RWPE2 (cell line): ENCODE results near the gene PEAR1.

ENCODE experiments used
- ATAC-seq: fragments of 200-7000 bp; cut with Tn5 transposase; 3 replicates; pipeline ENCODE4 v1.9.1; 2021; ENCODE audit warnings: low read depth
- DNase-seq: peaks from one replicate; pipeline ENCODE4 v3.0.0-alpha.2; 2020; ENCODE audit warnings: low spot score
- H3K27ac ChIP-seq: fragments of 450-650 bp; 2 replicates; pipeline ENCODE4 v1.5.1; 2017; ENCODE audit warnings: mild to moderate bottlenecking; ENCODE audit not compliant: poor library complexity, severe bottlenecking
- H3K27me3 ChIP-seq: fragments of 250-450 bp; sonication (Bioruptor Pico); 2 replicates; pipeline ENCODE4 v1.5.1; 2021; ENCODE audit warnings: mild to moderate bottlenecking, moderate library complexity; ENCODE audit not compliant: insufficient read depth, poor library complexity, severe bottlenecking
- H3K36me3 ChIP-seq: fragments of 250-450 bp; sonication (Bioruptor Pico); 2 replicates; pipeline ENCODE4 v1.5.1; 2020; ENCODE audit warnings: low read depth, mild to moderate bottlenecking, moderate library complexity
- H3K4me1 ChIP-seq: fragments of 250-450 bp; sonication (Bioruptor Pico); 2 replicates; pipeline ENCODE4 v1.5.1; 2021; ENCODE audit warnings: mild to moderate bottlenecking, moderate library complexity; ENCODE audit not compliant: insufficient read depth, poor library complexity, severe bottlenecking
- H3K4me3 ChIP-seq: fragments of 250-450 bp; sonication (Bioruptor Pico); 2 replicates; pipeline ENCODE4 v1.5.1; 2021; ENCODE audit warnings: mild to moderate bottlenecking, moderate library complexity; ENCODE audit not compliant: severe bottlenecking
- H3K9me3 ChIP-seq: fragments of 250-450 bp; sonication (Bioruptor Pico); 2 replicates; pipeline ENCODE4 v1.5.1; 2021; ENCODE audit warnings: mild to moderate bottlenecking, moderate library complexity; ENCODE audit not compliant: severe bottlenecking
- CTCF ChIP-seq: fragments of 450-650 bp; IDR thresholded peaks from one replicate; pipeline ENCODE4 v1.5.1; 2017; ENCODE audit warnings: mild to moderate bottlenecking, moderate library complexity; ENCODE audit not compliant: poor library complexity, severe bottlenecking

PEAR1 gene

GRCh38 chr1:156947818-156948525 lies 54.5 kb downstream of the PEAR1 start:
- Histone ChIP-seq H3K9me3 (no peaks in the 10 kb centered on the region), H3K4me1 (no peaks in the 10 kb centered on the region), H3K36me3 (peaks cover 9% of the 10 kb centered on the region; the same call in 1 of the 2 replicates), H3K27ac (no peak overlapping the region), H3K4me3 (no peak overlapping the region), H3K27me3 (no peaks in the 10 kb centered on the region)
- TF ChIP-seq CTCF, result no peak
- peak; percentile 40 for DNase-seq
- no peak for ATAC-seq

- no peak overlapping the region for H3K4me3 ChIP-seq
- H3K27me3 ChIP-seq, result no peaks in the 10 kb centered on the region
- H3K27ac ChIP-seq, result no peak overlapping the region
- peak; percentile 5 for TF ChIP-seq CTCF
- H3K9me3 ChIP-seq, result no peaks in the 10 kb centered on the region
- no peaks in the 10 kb centered on the region for H3K4me1 ChIP-seq
- no peak for DNase-seq
- peaks cover 8% of the 10 kb centered on the region; the same call in 1 of the 2 replicates for H3K36me3 ChIP-seq
- ATAC-seq, result no peak
These were observed 55.2 kb downstream of the PEAR1 start for GRCh38 chr1:156948708-156949107.

GRCh38 chr1:156949127-156949526 lies 55.6 kb downstream of the PEAR1 start:
- Histone ChIP-seq H3K27ac (no peak overlapping the region), H3K36me3 (peaks cover 6% of the 10 kb centered on the region; the same call in 1 of the 2 replicates), H3K4me1 (no peaks in the 10 kb centered on the region), H3K27me3 (no peaks in the 10 kb centered on the region), H3K9me3 (no peaks in the 10 kb centered on the region), H3K4me3 (no peak overlapping the region)
- ATAC-seq, result no peak
- no peak for DNase-seq
- TF ChIP-seq CTCF, result no peak

- H3K4me1 ChIP-seq, result no peaks in the 10 kb centered on the region
- DNase-seq (no peak), ATAC-seq (no peak)
- H3K27ac ChIP-seq, result no peak overlapping the region
- H3K9me3 ChIP-seq, result no peaks in the 10 kb centered on the region
- H3K4me3 ChIP-seq, result no peak overlapping the region
- H3K36me3 ChIP-seq, result peaks cover 8% of the 10 kb centered on the region
- TF ChIP-seq CTCF, result no peak
- no peaks in the 10 kb centered on the region for H3K27me3 ChIP-seq
These were observed 57.9 kb downstream of the PEAR1 start for GRCh38 chr1:156951371-156951770.

- Histone ChIP-seq H3K4me3 (no peak overlapping the region), H3K36me3 (peaks cover 13% of the 10 kb centered on the region)
- no peak for DNase-seq
These were observed 60.1 kb downstream of the PEAR1 start for GRCh38 chr1:156953571-156953970.

More at GRCh38 chr1:156953571-156953970, 60.1 kb downstream of the PEAR1 start:
- TF ChIP-seq CTCF, result no peak
- Histone ChIP-seq H3K4me1 (no peaks in the 10 kb centered on the region), H3K9me3 (no peaks in the 10 kb centered on the region), H3K27me3 (no peaks in the 10 kb centered on the region), H3K27ac (no peak overlapping the region)
- no peak for ATAC-seq
